WTC11 (cell line): ENCODE data around the gene COL6A5. TPM values are rescaled to one million over a fixed set of nuclear protein-coding genes. Genes with fewer than 3 reads are reported as not detected.

ENCODE experiments used
- ATAC-seq: fragments of 200-7000 bp; cut with Tn5 transposase; 2 replicates; pipeline ENCODE4 v1.10.0; 2021; ENCODE audit warnings: mild to moderate bottlenecking, moderate library complexity
- CTCF ChIA-PET: fragments of 300-600 bp; sonication (Branson Sonifier 250); formaldehyde crosslinking; loops from one replicate; lab custom pipeline; 2021; ENCODE audit warnings: antibody characterized with exemption; lab: Charles Lee
- POLR2A ChIA-PET: fragments of 350-600 bp; sonication (Branson Sonifier 250); formaldehyde crosslinking; loops from one replicate; lab custom pipeline; 2021; ENCODE audit warnings: antibody characterized with exemption; lab: Charles Lee
- DNase-seq: peaks from one replicate; pipeline ENCODE4 v3.0.0; 2021; ENCODE audit warnings: low spot score
- H3K27ac Mint-ChIP-seq: 2 replicates; pipeline ENCODE4 v1.8.0; 2021; ENCODE audit warnings: mixed read lengths
- H3K27me3 Mint-ChIP-seq: 2 replicates; pipeline ENCODE4 v1.8.0; 2021; ENCODE audit warnings: low read depth, mild to moderate bottlenecking, moderate library complexity, mixed read lengths
- H3K36me3 Mint-ChIP-seq: 2 replicates; pipeline ENCODE4 v1.8.0; 2021; ENCODE audit warnings: mixed read lengths
- H3K4me1 Mint-ChIP-seq: 2 replicates; pipeline ENCODE4 v1.8.0; 2022; ENCODE audit warnings: mixed read lengths
- H3K4me3 Mint-ChIP-seq: 2 replicates; pipeline ENCODE4 v1.8.0; 2021; ENCODE audit warnings: mild to moderate bottlenecking, moderate library complexity, mixed read lengths
- H3K9me3 Mint-ChIP-seq: 2 replicates; pipeline ENCODE4 v1.8.0; 2021; ENCODE audit warnings: mixed read lengths
- AFF4 ChIP-seq: sonication (generic); formaldehyde crosslinking; IDR thresholded peaks from 2 replicates; pipeline ENCODE4 v1.8.1; 2023; ENCODE audit warnings: mild to moderate bottlenecking, missing genetic modification reagents, borderline replicate concordance
- AR ChIP-seq: fragments of 250-450 bp; sonication (Bioruptor Pico); IDR thresholded peaks from 2 replicates; pipeline ENCODE4 v1.9.0; 2021; ENCODE audit warnings: mild to moderate bottlenecking
- ATF3 ChIP-seq: sonication (generic); formaldehyde crosslinking; conservative IDR thresholded peaks from 2 replicates; pipeline ENCODE4 v1.8.1; 2022; ENCODE audit warnings: mild to moderate bottlenecking, missing genetic modification reagents
- CBFB ChIP-seq: sonication (generic); formaldehyde crosslinking; IDR thresholded peaks from 2 replicates; pipeline ENCODE4 v1.8.1; 2022; ENCODE audit warnings: mild to moderate bottlenecking, low read depth, missing genetic modification reagents
- CDX4 ChIP-seq: fragments of 250-450 bp; sonication (Bioruptor Pico); IDR thresholded peaks from 2 replicates; pipeline ENCODE4 v1.9.0; 2021; ENCODE audit warnings: moderate library complexity, mild to moderate bottlenecking, inconsistent platforms, borderline replicate concordance
- GABPB1 ChIP-seq: sonication (generic); formaldehyde crosslinking; IDR thresholded peaks from 2 replicates; pipeline ENCODE4 v1.8.1; 2023; ENCODE audit warnings: mild to moderate bottlenecking, missing genetic modification reagents
- JUN ChIP-seq: sonication (generic); formaldehyde crosslinking; IDR thresholded peaks from 2 replicates; pipeline ENCODE4 v1.8.0; 2023; ENCODE audit warnings: mild to moderate bottlenecking, missing genetic modification reagents
- MYBL2 ChIP-seq: sonication (generic); formaldehyde crosslinking; IDR thresholded peaks from 2 replicates; pipeline ENCODE4 v1.8.1; 2023; ENCODE audit warnings: mild to moderate bottlenecking, moderate library complexity, missing genetic modification reagents
- NFATC4 ChIP-seq: fragments of 250-450 bp; sonication (Bioruptor Pico); IDR thresholded peaks from 2 replicates; pipeline ENCODE4 v1.9.0; 2021; ENCODE audit warnings: mild to moderate bottlenecking
- NR2C2 ChIP-seq: sonication (generic); formaldehyde crosslinking; IDR thresholded peaks from 2 replicates; pipeline ENCODE4 v1.8.0; 2022; ENCODE audit warnings: mild to moderate bottlenecking, missing genetic modification reagents
- RELA ChIP-seq: sonication (generic); formaldehyde crosslinking; IDR thresholded peaks from 2 replicates; pipeline ENCODE4 v1.8.1; 2022; ENCODE audit warnings: missing genetic modification reagents, mild to moderate bottlenecking, borderline replicate concordance
- SP1 ChIP-seq: sonication (generic); formaldehyde crosslinking; conservative IDR thresholded peaks from 2 replicates; pipeline ENCODE4 v1.8.1; 2022; ENCODE audit warnings: missing genetic modification reagents
- TCF7 ChIP-seq: sonication (generic); formaldehyde crosslinking; IDR thresholded peaks from 2 replicates; pipeline ENCODE4 v1.8.0; 2022; ENCODE audit warnings: mild to moderate bottlenecking, low read depth, missing genetic modification reagents, moderate library complexity
- ZNF396 ChIP-seq: fragments of 250-450 bp; sonication (Bioruptor Pico); IDR thresholded peaks from 2 replicates; pipeline ENCODE4 v1.8.0; 2021; ENCODE audit warnings: mild to moderate bottlenecking, moderate library complexity, borderline replicate concordance
- ZNF512 ChIP-seq: sonication (generic); formaldehyde crosslinking; IDR thresholded peaks from 2 replicates; pipeline ENCODE4 v1.8.1; 2022; ENCODE audit warnings: missing genetic modification reagents, borderline replicate concordance
- ZSCAN18 ChIP-seq: fragments of 250-450 bp; sonication (Bioruptor Pico); IDR thresholded peaks from 2 replicates; pipeline ENCODE4 v2.1.2; 2022; ENCODE audit warnings: mild to moderate bottlenecking, moderate library complexity
- total RNA-seq: library from RNA; stranded (reverse); gene quantifications from 3 replicates; pipeline ENCODE4 v1.2.3, GENCODE V29; 2021

The COL6A5 gene
- total RNA-seq, 1 experiment from 2014 or later = not detected

- Mint-ChIP-seq H3K27me3 (peaks cover 52% of the 10 kb centered on the region), H3K4me3 (peak overlapping the region; percentile 69), H3K36me3 (no peaks in the 10 kb centered on the region), H3K27ac (no peak overlapping the region), H3K4me1 (peaks cover 10% of the 10 kb centered on the region), H3K9me3 (no peaks in the 10 kb centered on the region)
- ChIA-PET CTCF (interaction anchor here (0.6 to 2.1 kb wide), 2 partner anchors 21 to 241 kb away, joined by 3 to 6 read pairs; no protein-coding TSS in a partner anchor), POLR2A (no interaction called here)
- TF ChIP-seq CDX4 (CRISPR knock-in tag) (no peak), NR2C2 (CRISPR knock-in tag) (no peak), TCF7 (CRISPR knock-in tag) (no peak), ZNF512 (CRISPR knock-in tag) (no peak), GABPB1 (CRISPR knock-in tag) (no peak), AFF4 (CRISPR knock-in tag) (no peak), NFATC4 (CRISPR knock-in tag) (no peak), ATF3 (no peak), CBFB (CRISPR knock-in tag) (no peak)
- ATAC-seq = peak; percentile 48
- DNase-seq = no peak
These were observed 172.1 kb downstream of the COL6A5 start for GRCh38 chr3:130517602-130518001.

GRCh38 chr3:130519754-130520153 is 174.3 kb downstream of the COL6A5 start:
- CTCF ChIA-PET = no interaction called here
- TF ChIP-seq AR (CRISPR knock-in tag) (no peak), AFF4 (CRISPR knock-in tag) (no peak), MYBL2 (CRISPR knock-in tag) (no peak), JUN (CRISPR knock-in tag) (no peak), SP1 (CRISPR knock-in tag) (no peak), NR2C2 (CRISPR knock-in tag) (no peak), GABPB1 (CRISPR knock-in tag) (no peak), ZSCAN18 (no peak), ZNF396 (no peak), CBFB (CRISPR knock-in tag) (no peak), RELA (CRISPR knock-in tag) (no peak)

More at GRCh38 chr3:130519754-130520153, 174.3 kb downstream of the COL6A5 start:
- Mint-ChIP-seq H3K27ac (no peak overlapping the region), H3K36me3 (no peaks in the 10 kb centered on the region), H3K4me3 (no peak overlapping the region), H3K4me1 (peaks cover 10% of the 10 kb centered on the region), H3K9me3 (no peaks in the 10 kb centered on the region), H3K27me3 (peaks cover 41% of the 10 kb centered on the region)
- no peak for DNase-seq
- POLR2A ChIA-PET = no interaction called here
- no peak for ATAC-seq
